ENCODE measurements around the gene TM9SF1. TPM values are rescaled to one million over a fixed set of nuclear protein-coding genes. Genes with fewer than 3 reads are reported as not detected.

Gene TM9SF1
- total and polyA plus RNA-seq, 2 of the 13 experiments (the other 11 are each of a cell fraction or from before 2014, with no cell fraction given), result 83.2 to 110 TPM

GRCh38 chr14:24232121-24232644 lies 36.9 kb upstream of the TM9SF1 start, which contains the start of gene NEDD8 (continued):
- peak; percentile 96; the same call in 1 of the 2 replicates for TF ChIP-seq TBP (CRISPR knock-in tag; IDR thresholded peaks at IDR 0.05)
- no peak for TF ChIP-seq ZUFSP (CRISPR knock-in tag; IDR thresholded peaks at IDR 0.05; ENCODE audit: borderline replicate concordance)
- TF ChIP-seq HNRNPH1 (optimal IDR thresholded peaks at IDR 0.05; ENCODE audit: low read depth, low read length), result no peak
- no peak; the same call in none of the 2 replicates for TF ChIP-seq PAX8 (CRISPR knock-in tag; IDR thresholded peaks at IDR 0.05; ENCODE audit: borderline replicate concordance)
- TF ChIP-seq HMG20A (CRISPR knock-in tag; IDR thresholded peaks at IDR 0.05; ENCODE audit: borderline replicate concordance), result no peak; the same call in 1 of the 2 replicates
- TF ChIP-seq FOXM1 (CRISPR knock-in tag; IDR thresholded peaks at IDR 0.05), result no peak
- TF ChIP-seq HNF4G (IDR thresholded peaks at IDR 0.05; ENCODE audit: borderline replicate concordance, low read depth, low read length), result no peak
- TF ChIP-seq HNF4G (CRISPR knock-in tag; IDR thresholded peaks at IDR 0.05; ENCODE audit: borderline replicate concordance, low read depth), result peak; percentile 38; the same call in 1 of the 2 replicates
- TF ChIP-seq RAD21 (CRISPR knock-in tag; IDR thresholded peaks at IDR 0.05), result no peak; the same call in 1 of the 2 replicates
- peak; percentile 99 for TF ChIP-seq PCBP1 (IDR thresholded peaks at IDR 0.05; ENCODE audit: borderline replicate concordance, low read depth, low read length)
- TF ChIP-seq AKAP8 (CRISPR knock-in tag; IDR thresholded peaks at IDR 0.05), result no peak
- 0 out of 4 replicates have a peak, but pooled peaks of 1 of the 2 experiments have one; percentile 33 for TF ChIP-seq REST (IDR thresholded peaks at IDR 0.05; ENCODE audit: borderline replicate concordance in 1 of 2, low read depth in 1 of 2, low read length in 2 of 2)
- no peak for TF ChIP-seq ZMAT5 (CRISPR knock-in tag; IDR thresholded peaks at IDR 0.05; ENCODE audit: borderline replicate concordance, low read depth)
- peak; percentile 43; the same call in 1 of the 2 replicates for TF ChIP-seq TFDP1 (CRISPR knock-in tag; IDR thresholded peaks at IDR 0.05; ENCODE audit: borderline replicate concordance)
- TF ChIP-seq ZNF451 (CRISPR knock-in tag; IDR thresholded peaks at IDR 0.05), result peak; percentile 25; the same call in 1 of the 2 replicates
- peak; percentile 84; the same call in 1 of the 2 replicates for TF ChIP-seq ZSCAN21 (CRISPR knock-in tag; IDR thresholded peaks at IDR 0.05; ENCODE audit: borderline replicate concordance)
- no peak for TF ChIP-seq FOSL1 (CRISPR knock-in tag; IDR thresholded peaks at IDR 0.05; ENCODE audit: borderline replicate concordance)
- peak; percentile 96; the same call in 1 of the 2 replicates for TF ChIP-seq ZBTB49 (CRISPR knock-in tag; IDR thresholded peaks at IDR 0.05; ENCODE audit: borderline replicate concordance)
